ENCODE measurements around the gene TMEM171.

TMEM171 gene

GRCh38 chr5:73154208-73155006, 34.0 kb downstream of the TMEM171 start:
- TF ChIP-seq, protein P1, sequence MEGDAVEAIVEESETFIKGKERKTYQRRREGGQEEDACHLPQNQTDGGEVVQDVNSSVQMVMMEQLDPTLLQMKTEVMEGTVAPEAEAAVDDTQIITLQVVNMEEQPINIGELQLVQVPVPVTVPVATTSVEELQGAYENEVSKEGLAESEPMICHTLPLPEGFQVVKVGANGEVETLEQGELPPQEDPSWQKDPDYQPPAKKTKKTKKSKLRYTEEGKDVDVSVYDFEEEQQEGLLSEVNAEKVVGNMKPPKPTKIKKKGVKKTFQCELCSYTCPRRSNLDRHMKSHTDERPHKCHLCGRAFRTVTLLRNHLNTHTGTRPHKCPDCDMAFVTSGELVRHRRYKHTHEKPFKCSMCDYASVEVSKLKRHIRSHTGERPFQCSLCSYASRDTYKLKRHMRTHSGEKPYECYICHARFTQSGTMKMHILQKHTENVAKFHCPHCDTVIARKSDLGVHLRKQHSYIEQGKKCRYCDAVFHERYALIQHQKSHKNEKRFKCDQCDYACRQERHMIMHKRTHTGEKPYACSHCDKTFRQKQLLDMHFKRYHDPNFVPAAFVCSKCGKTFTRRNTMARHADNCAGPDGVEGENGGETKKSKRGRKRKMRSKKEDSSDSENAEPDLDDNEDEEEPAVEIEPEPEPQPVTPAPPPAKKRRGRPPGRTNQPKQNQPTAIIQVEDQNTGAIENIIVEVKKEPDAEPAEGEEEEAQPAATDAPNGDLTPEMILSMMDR (conservative IDR thresholded peaks at IDR 0.05; ENCODE audit: control insufficient read depth, insufficient read depth, low read depth, low read length): no peak
- no peak overlapping the region for H3K4me3 ChIP-seq (ENCODE audit: control insufficient read depth, low read depth, low read length)
- DNase-seq (ENCODE audit: low read depth): no peak

DNA sequence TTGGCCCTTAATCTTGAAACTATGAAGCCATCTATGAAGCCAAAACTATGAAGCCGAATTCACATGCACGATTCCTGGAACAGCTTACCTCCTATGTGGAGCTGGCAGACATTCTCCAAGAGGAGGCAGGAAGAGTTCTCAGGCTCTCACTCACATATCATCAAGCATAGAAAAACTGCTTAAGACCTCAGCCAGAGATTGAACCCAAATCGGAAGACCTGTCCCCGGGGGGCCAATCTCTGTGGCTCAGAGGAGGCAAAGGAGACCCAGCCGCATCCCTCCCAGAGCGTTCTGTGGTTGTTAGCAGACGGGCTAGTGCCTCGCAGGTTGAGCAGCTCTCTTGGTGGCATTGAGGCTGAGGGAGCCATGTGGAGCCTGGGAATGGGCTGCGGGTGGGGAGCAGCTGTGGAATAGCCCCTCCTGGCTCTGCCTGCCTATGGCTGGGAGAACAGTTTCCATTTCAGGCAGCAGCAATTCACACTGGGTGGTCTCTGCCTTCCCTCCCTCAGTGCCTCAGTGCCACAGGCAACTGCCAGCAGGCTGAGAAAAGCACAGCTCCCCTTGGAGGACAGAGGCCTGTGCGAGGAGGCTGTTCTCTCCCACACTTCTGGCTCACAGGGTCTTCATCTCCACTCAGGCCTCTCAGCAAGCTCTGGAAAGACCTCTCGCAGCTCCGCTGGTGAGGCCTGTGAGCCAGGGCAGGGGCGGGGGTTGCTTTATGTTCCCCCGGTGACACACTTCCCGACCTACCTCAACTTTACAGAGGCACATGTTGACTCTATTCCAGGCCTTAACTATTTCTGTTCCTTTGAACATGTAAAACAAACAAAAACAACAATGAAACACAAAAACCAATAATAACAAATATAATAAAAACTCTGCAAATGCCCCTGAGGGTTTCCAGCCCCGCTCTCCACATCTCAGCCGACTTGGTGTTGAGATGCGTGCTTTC, 35.2 kb downstream of the TMEM171 start:
- TF ChIP-seq, protein P1 (conservative IDR thresholded peaks at IDR 0.05; ENCODE audit: control insufficient read depth, insufficient read depth, low read depth, low read length): no peak
- no peak overlapping the region for H3K4me3 ChIP-seq (ENCODE audit: control insufficient read depth, low read depth, low read length)
- DNase-seq (ENCODE audit: low read depth): no peak

- TF ChIP-seq, protein P1 (conservative IDR thresholded peaks at IDR 0.05; ENCODE audit: control insufficient read depth, insufficient read depth, low read depth, low read length): no peak
- no peak overlapping the region for H3K4me3 ChIP-seq (ENCODE audit: control insufficient read depth, low read depth, low read length)
- DNase-seq (ENCODE audit: low read depth): no peak
Measured at GRCh38 chr5:73157414-73158303, 37.3 kb downstream of the TMEM171 start.

DNA sequence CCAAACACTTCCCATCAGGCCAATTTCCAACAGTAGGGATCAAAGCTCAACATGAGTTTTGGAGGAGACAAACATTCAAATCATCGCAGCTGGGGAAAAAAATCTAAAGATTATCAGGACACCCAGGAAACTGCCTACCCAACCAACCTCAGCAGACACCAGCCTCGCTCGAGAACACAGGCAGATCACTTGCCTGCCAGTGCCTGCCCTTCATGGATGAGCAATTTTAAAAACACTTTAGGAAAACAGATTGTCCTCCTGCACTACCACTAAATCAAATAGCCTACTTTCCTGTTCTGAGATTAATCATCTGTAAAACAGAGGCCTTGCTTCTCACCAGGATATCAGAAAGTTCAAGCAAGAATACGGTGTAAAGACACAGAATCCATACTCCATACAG, 37.9 kb downstream of the TMEM171 start:
- DNase-seq (ENCODE audit: low read depth): no peak
- TF ChIP-seq, protein P1 (conservative IDR thresholded peaks at IDR 0.05; ENCODE audit: control insufficient read depth, insufficient read depth, low read depth, low read length): no peak

DNA sequence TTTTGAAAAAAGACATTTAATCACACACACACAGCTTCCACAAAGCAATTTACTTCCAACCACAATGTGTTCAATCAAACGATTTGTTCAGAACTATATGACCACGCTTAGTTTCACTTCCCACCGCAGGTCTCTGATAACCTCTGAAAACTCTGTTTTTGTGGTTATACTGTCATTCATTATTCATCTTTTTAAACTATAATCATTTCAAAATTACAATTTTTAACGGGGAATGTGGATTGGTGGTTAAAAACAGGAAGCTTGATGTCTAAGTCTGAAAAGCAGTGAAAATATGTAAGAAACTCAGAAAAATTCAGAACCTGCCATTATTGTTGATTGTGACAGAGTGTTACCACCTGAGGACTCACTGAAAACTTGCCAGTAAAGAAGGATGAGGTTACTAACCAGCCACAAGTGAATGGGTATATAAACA, 39.9 kb downstream of the TMEM171 start:
- TF ChIP-seq, protein P1 (conservative IDR thresholded peaks at IDR 0.05; ENCODE audit: control insufficient read depth, insufficient read depth, low read depth, low read length): no peak
- no peak overlapping the region for H3K4me3 ChIP-seq (ENCODE audit: control insufficient read depth, low read depth, low read length)
- no peak for DNase-seq (ENCODE audit: low read depth)

More for the DNA sequence above, 37.9 kb downstream of the TMEM171 start:
- H3K4me3 ChIP-seq (ENCODE audit: control insufficient read depth, low read depth, low read length): no peak overlapping the region

DNA sequence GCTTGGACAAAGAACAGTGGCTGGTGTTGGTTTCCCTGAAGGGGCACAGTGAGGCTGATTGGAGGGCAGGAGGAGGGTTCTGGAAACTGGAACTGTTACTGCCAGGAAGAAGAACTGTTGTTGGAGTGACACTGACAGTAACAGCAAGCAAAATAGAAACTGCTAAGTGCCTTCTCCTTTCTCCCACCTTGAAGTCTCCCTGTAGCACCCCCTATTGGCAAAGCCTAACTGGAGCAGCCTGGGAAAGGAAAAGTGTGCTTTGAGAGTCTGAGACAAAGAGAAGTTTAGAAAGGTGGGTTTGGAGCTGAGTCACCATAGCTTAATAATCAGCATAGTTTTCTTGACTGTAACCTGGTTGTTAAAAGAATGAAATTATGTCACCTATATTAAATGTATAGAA, 50.1 kb downstream of the TMEM171 start:
- TF ChIP-seq, protein P1 (conservative IDR thresholded peaks at IDR 0.05; ENCODE audit: control insufficient read depth, insufficient read depth, low read depth, low read length): peak; percentile 94
- no peak overlapping the region for H3K4me3 ChIP-seq (ENCODE audit: control insufficient read depth, low read depth, low read length)
- peak; percentile 53 for DNase-seq (ENCODE audit: low read depth)
